ENCODE data around the gene SCUBE2. TPM values are rescaled to one million over a fixed set of nuclear protein-coding genes. Genes with fewer than 3 reads are reported as not detected.

The SCUBE2 gene
- total RNA-seq, 1 experiment from 2014 or later: 3.1 TPM

DNA sequence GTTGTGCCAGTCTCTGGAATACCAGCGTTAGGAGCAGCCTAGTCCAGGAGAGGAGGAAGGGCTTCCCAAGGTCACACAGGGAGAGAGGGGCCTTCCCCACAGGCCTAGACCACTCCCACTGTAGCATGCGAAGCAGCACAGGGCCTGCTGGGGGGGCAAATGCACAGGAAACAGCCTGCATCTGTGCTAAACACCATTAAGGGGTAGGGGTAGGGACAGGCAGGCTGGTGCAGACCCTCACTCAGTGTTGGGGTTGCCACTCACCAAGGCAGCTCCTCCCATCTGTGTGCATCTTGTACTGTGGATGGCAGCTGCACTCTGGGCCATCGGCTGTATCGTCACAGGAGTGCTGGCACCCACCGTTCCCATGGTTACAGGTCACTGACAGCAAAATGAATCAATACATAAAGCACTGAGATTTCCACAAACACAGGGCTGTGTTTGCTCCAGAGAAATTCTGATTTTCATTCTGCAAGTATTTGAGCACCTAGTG, 24.9 kb downstream of the SCUBE2 start:
- H3K36me3 ChIP-seq (ENCODE audit: control insufficient read depth, insufficient read depth, low read length): no peaks in the 10 kb centered on the region
- Mint-ChIP-seq H3K9me3 (ENCODE audit: unreplicated experiment) (peaks cover 10% of the 10 kb centered on the region), H3K4me3 (ENCODE audit: unreplicated experiment) (no peak overlapping the region), H3K4me1 (ENCODE audit: low read depth, unreplicated experiment) (peaks cover 33% of the 10 kb centered on the region), H3K27me3 (ENCODE audit: insufficient read depth, unreplicated experiment) (no peaks in the 10 kb centered on the region), H3K27ac (ENCODE audit: unreplicated experiment) (peak overlapping the region; percentile 24), H3K36me3 (ENCODE audit: insufficient read depth, unreplicated experiment) (peaks cover 4% of the 10 kb centered on the region)
- no peak overlapping the region for H3K4me3 ChIP-seq (ENCODE audit: low read depth, low read length)
- TF ChIP-seq, protein P1, sequence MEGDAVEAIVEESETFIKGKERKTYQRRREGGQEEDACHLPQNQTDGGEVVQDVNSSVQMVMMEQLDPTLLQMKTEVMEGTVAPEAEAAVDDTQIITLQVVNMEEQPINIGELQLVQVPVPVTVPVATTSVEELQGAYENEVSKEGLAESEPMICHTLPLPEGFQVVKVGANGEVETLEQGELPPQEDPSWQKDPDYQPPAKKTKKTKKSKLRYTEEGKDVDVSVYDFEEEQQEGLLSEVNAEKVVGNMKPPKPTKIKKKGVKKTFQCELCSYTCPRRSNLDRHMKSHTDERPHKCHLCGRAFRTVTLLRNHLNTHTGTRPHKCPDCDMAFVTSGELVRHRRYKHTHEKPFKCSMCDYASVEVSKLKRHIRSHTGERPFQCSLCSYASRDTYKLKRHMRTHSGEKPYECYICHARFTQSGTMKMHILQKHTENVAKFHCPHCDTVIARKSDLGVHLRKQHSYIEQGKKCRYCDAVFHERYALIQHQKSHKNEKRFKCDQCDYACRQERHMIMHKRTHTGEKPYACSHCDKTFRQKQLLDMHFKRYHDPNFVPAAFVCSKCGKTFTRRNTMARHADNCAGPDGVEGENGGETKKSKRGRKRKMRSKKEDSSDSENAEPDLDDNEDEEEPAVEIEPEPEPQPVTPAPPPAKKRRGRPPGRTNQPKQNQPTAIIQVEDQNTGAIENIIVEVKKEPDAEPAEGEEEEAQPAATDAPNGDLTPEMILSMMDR (IDR thresholded peaks at IDR 0.05; ENCODE audit: insufficient read depth in 1 of 2, low read depth in 1 of 2, low read length in 1 of 2, severe bottlenecking in 1 of 2, unreplicated experiment in 1 of 2): no peak
- H3K27me3 ChIP-seq (replicated peaks; ENCODE audit: control insufficient read depth, insufficient read depth, low read length): no peaks in the 10 kb centered on the region
- H3K4me1 ChIP-seq: peaks cover 26% of the 10 kb centered on the region
- POLR2A ChIA-PET: no interaction called here
- no peak for DNase-seq
- no peaks in the 10 kb centered on the region for H3K9me3 ChIP-seq
- BruUV-seq (replicated peaks): no TSS peak
- intact Hi-C loops (cut with micrococcal nuclease; ENCODE audit: unreplicated experiment): loop anchor here (5.0 kb wide), 1 partner anchor 49 kb away; no protein-coding TSS in a partner anchor
- CTCF ChIA-PET: no interaction called here

DNA sequence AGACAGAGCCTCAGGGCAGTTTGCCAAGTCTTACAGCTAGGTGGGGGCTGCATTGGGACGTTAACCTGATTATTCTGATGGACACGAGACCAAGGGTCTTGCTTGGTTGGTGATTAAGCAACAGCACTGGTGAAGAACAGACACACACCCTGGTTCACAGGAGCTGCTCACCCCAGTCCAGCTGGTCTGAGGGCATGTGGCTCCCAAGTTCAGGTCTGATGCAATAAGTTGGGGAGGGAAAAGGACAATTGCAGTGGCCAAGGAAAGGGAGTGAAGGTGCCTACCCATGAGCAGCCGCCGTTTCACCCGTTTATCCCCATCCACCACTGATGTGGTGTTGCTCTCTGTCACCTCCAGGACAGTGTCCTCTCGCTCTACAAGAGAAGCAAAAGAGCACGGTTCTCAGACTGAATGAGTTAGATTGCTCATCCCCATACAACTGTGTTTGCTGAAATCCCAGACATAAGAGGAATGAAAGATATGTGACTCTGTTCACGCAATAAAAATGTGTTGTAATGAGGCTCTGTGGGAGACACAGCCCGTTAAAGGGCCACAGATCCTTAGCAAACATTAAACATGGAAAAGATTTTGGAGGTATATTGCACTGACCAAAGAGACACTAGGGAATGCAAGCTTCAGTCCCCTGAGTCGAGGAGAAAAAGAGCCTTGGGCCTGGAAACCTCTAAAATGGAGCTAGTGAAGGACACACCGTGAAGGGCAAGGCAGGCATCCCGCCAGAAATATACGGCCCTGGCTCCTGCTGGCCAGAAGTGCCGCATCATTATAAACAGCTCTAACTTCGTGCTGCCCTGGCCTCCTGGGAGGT, 25.6 kb downstream of the SCUBE2 start:
- Histone ChIP-seq H3K4me3 (ENCODE audit: low read depth, low read length) (no peak overlapping the region), H3K27me3 (replicated peaks; ENCODE audit: control insufficient read depth, insufficient read depth, low read length) (no peaks in the 10 kb centered on the region), H3K9me3 (no peaks in the 10 kb centered on the region), H3K4me1 (peaks cover 22% of the 10 kb centered on the region), H3K36me3 (ENCODE audit: control insufficient read depth, insufficient read depth, low read length) (no peaks in the 10 kb centered on the region)
- ChIA-PET POLR2A (no interaction called here), CTCF (interaction anchor here (0.6 kb wide), 1 partner anchor 449 kb away, joined by 6 read pairs; no protein-coding TSS in a partner anchor)
- Mint-ChIP-seq H3K4me1 (ENCODE audit: low read depth, unreplicated experiment) (peaks cover 27% of the 10 kb centered on the region), H3K27ac (ENCODE audit: unreplicated experiment) (peak overlapping the region; percentile 24), H3K27me3 (ENCODE audit: insufficient read depth, unreplicated experiment) (no peaks in the 10 kb centered on the region), H3K4me3 (ENCODE audit: unreplicated experiment) (no peak overlapping the region), H3K36me3 (ENCODE audit: insufficient read depth, unreplicated experiment) (peaks cover 4% of the 10 kb centered on the region), H3K9me3 (ENCODE audit: unreplicated experiment) (peaks cover 10% of the 10 kb centered on the region)
- peak in 1 of 2 experiments; percentile 28 for DNase-seq
- intact Hi-C loops (cut with micrococcal nuclease; ENCODE audit: unreplicated experiment): loop anchor here (5.0 kb wide), 1 partner anchor 49 kb away; no protein-coding TSS in a partner anchor
- TF ChIP-seq, protein P1 (IDR thresholded peaks at IDR 0.05; ENCODE audit: insufficient read depth in 1 of 2, low read depth in 1 of 2, low read length in 1 of 2, severe bottlenecking in 1 of 2, unreplicated experiment in 1 of 2): no peak
- BruUV-seq (replicated peaks): no TSS peak

DNA sequence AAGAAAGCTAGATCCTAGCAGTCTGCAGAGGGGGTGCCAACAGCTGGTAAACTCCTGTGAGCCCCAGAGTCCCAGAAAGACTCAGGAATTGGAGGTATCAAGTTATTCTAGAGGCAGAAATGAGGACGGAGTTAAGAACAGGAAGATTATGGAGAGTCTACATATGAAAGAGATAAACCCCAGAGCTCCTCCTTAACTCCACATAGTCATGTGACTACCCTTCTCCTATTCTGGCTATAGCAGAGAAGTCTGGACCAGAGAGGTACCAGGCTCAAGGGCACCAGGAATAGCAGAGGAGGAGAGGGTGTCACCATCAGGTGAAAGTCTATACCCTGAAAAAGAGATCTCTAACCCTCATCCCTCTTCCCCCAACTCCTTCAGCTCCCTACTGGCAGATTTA, 29.6 kb downstream of the SCUBE2 start:
- peaks cover 10% of the 10 kb centered on the region for H3K9me3 Mint-ChIP-seq (ENCODE audit: unreplicated experiment)
- Histone ChIP-seq H3K4me3 (ENCODE audit: low read depth, low read length) (no peak overlapping the region), H3K9me3 (no peaks in the 10 kb centered on the region), H3K36me3 (ENCODE audit: control insufficient read depth, insufficient read depth, low read length) (no peaks in the 10 kb centered on the region), H3K27me3 (replicated peaks; ENCODE audit: control insufficient read depth, insufficient read depth, low read length) (no peaks in the 10 kb centered on the region), H3K4me1 (peaks cover 40% of the 10 kb centered on the region)
- POLR2A ChIA-PET: interaction anchor here (0.6 kb wide), 1 partner anchor 445 kb away, joined by 3 read pairs; no protein-coding TSS in a partner anchor
- no peaks in the 10 kb centered on the region for H3K27me3 Mint-ChIP-seq (ENCODE audit: insufficient read depth, unreplicated experiment)
- intact Hi-C loops (cut with micrococcal nuclease; ENCODE audit: unreplicated experiment): no loop called here
- H3K4me1 Mint-ChIP-seq (ENCODE audit: low read depth, unreplicated experiment): peaks cover 34% of the 10 kb centered on the region
- BruUV-seq (replicated peaks): no TSS peak
- no peak overlapping the region for H3K27ac Mint-ChIP-seq (ENCODE audit: unreplicated experiment)
- DNase-seq: no peak
- CTCF ChIA-PET: interaction anchor here (0.7 kb wide), 1 partner anchor 58 kb away, joined by 5 read pairs; the partner anchor contains the start of gene NRIP3
- peaks cover 4% of the 10 kb centered on the region for H3K36me3 Mint-ChIP-seq (ENCODE audit: insufficient read depth, unreplicated experiment)
- TF ChIP-seq, protein P1 (IDR thresholded peaks at IDR 0.05; ENCODE audit: insufficient read depth in 1 of 2, low read depth in 1 of 2, low read length in 1 of 2, severe bottlenecking in 1 of 2, unreplicated experiment in 1 of 2): no peak
- no peak overlapping the region for H3K4me3 Mint-ChIP-seq (ENCODE audit: unreplicated experiment)

Measured in Caco-2 (cell line).